HEK293 (cell line): ENCODE results near the gene PLEKHA8.

Source experiments
- CTCF ChIA-PET: fragments of 350-600 bp; formaldehyde crosslinking; extraction: SDS; loops from one replicate; lab custom pipeline; 2021; ENCODE audit warnings: antibody characterized with exemption; lab: Yijun Ruan, JAX
- POLR2A ChIA-PET: fragments of 300-600 bp; formaldehyde crosslinking; extraction: SDS; loops from one replicate; lab custom pipeline; 2020; ENCODE audit warnings: antibody characterized with exemption, inconsistent platforms; lab: Yijun Ruan, JAX
- H3K27ac ChIP-seq: fragments of 200-500 bp; sonication (Bioruptor generic); 2 replicates; pipeline ENCODE4 v1.5.1; 2014; ENCODE audit warnings: low read depth, low read length, control low read depth, inconsistent platforms; ENCODE audit errors: extremely low read depth
- H3K36me3 ChIP-seq, 2 experiments: fragments of 200-500 bp in 1 of 2; sonication (Bioruptor generic) in 1 of 2; 1 replicate in 1 of 2; 2 replicates in 1 of 2; pipeline ENCODE4 v1.5.1; 2014 to 2017; ENCODE audit warnings: inconsistent platforms in 2 of 2, low read length in 2 of 2; ENCODE audit not compliant: control insufficient read depth in 2 of 2, insufficient read depth in 1 of 2
- H3K4me1 ChIP-seq: fragments of 200-500 bp; sonication (Bioruptor generic); 2 replicates; pipeline ENCODE4 v1.5.1; 2014; ENCODE audit warnings: mild to moderate bottlenecking, low read length, inconsistent platforms; ENCODE audit not compliant: control insufficient read depth, insufficient read depth
- H3K4me3 ChIP-seq: 2 replicates; pipeline ENCODE4 v1.5.1; 2011; ENCODE audit warnings: low read depth, mild to moderate bottlenecking, control low read depth, low read length, moderate library complexity
- H3K9me3 ChIP-seq: fragments of 200-500 bp; sonication (Bioruptor generic); 2 replicates; pipeline ENCODE4 v1.5.1; 2014; ENCODE audit warnings: low read depth, low read length, inconsistent platforms; ENCODE audit not compliant: control insufficient read depth, insufficient read depth
- EGR2 ChIP-seq: fragments of 450-650 bp; formaldehyde crosslinking; IDR thresholded peaks from 2 replicates; pipeline ENCODE4 v1.5.1; 2016; ENCODE audit warnings: low read depth, missing biosample characterization, missing genetic modification characterization
- GFI1B ChIP-seq: fragments of 450-650 bp; formaldehyde crosslinking; IDR thresholded peaks from 2 replicates; pipeline ENCODE4 v1.5.1; 2016; ENCODE audit warnings: missing biosample characterization, missing genetic modification characterization
- GLIS1 ChIP-seq: fragments of 450-650 bp; formaldehyde crosslinking; IDR thresholded peaks from 2 replicates; pipeline ENCODE4 v1.5.1; 2016; ENCODE audit warnings: missing biosample characterization, missing genetic modification characterization
- HOXC10 ChIP-seq: sonication (generic); formaldehyde crosslinking; IDR thresholded peaks from 2 replicates; pipeline ENCODE4 v1.8.1; 2023; ENCODE audit warnings: mild to moderate bottlenecking, missing genetic modification reagents
- PATZ1 ChIP-seq: fragments of 450-650 bp; formaldehyde crosslinking; IDR thresholded peaks from 2 replicates; pipeline ENCODE4 v1.5.1; 2016; ENCODE audit warnings: missing biosample characterization, missing genetic modification characterization
- PBX3 ChIP-seq: sonication (generic); formaldehyde crosslinking; IDR thresholded peaks from 2 replicates; pipeline ENCODE4 v1.8.1; 2022; ENCODE audit warnings: mild to moderate bottlenecking, moderate library complexity, missing genetic modification reagents
- SP2 ChIP-seq: fragments of 450-650 bp; formaldehyde crosslinking; IDR thresholded peaks from 2 replicates; pipeline ENCODE4 v1.5.1; 2016; ENCODE audit warnings: missing biosample characterization, missing genetic modification characterization
- ZBTB20 ChIP-seq: fragments of 450-650 bp; formaldehyde crosslinking; IDR thresholded peaks from 2 replicates; pipeline ENCODE4 v1.5.1; 2016; ENCODE audit warnings: missing biosample characterization, missing genetic modification characterization
- ZBTB8A ChIP-seq: fragments of 450-650 bp; formaldehyde crosslinking; IDR thresholded peaks from 2 replicates; pipeline ENCODE4 v1.5.1; 2016; ENCODE audit warnings: missing biosample characterization, missing genetic modification characterization
- ZFHX2 ChIP-seq: fragments of 450-650 bp; formaldehyde crosslinking; conservative IDR thresholded peaks from 2 replicates; pipeline ENCODE4 v1.5.1; 2016; ENCODE audit warnings: missing biosample characterization, missing genetic modification characterization
- ZNF26 ChIP-seq: fragments of 450-650 bp; formaldehyde crosslinking; IDR thresholded peaks from 2 replicates; pipeline ENCODE4 v1.5.1; 2016; ENCODE audit warnings: missing biosample characterization, missing genetic modification characterization
- ZNF302 ChIP-seq: fragments of 450-650 bp; formaldehyde crosslinking; IDR thresholded peaks from 2 replicates; pipeline ENCODE4 v1.5.1; 2016; ENCODE audit warnings: missing biosample characterization, missing genetic modification characterization, low read depth
- ZNF341 ChIP-seq: fragments of 450-650 bp; formaldehyde crosslinking; IDR thresholded peaks from 2 replicates; pipeline ENCODE4; 2016; ENCODE audit warnings: low read depth, missing biosample characterization, missing genetic modification characterization
- ZNF350 ChIP-seq: fragments of 450-650 bp; formaldehyde crosslinking; IDR thresholded peaks from 2 replicates; pipeline ENCODE4 v1.5.0; 2017; ENCODE audit warnings: missing biosample characterization, mild to moderate bottlenecking, missing genetic modification characterization
- ZNF433 ChIP-seq: fragments of 450-650 bp; formaldehyde crosslinking; IDR thresholded peaks from 2 replicates; pipeline ENCODE4 v1.5.1; 2016; ENCODE audit warnings: missing biosample characterization, missing genetic modification characterization, low read depth
- ZNF501 ChIP-seq: fragments of 450-650 bp; formaldehyde crosslinking; IDR thresholded peaks from 2 replicates; pipeline ENCODE4 v1.5.1; 2016; ENCODE audit warnings: missing biosample characterization, missing genetic modification characterization
- ZNF596 ChIP-seq: fragments of 450-650 bp; IDR thresholded peaks from 2 replicates; pipeline ENCODE4 v1.5.0; 2018; ENCODE audit warnings: missing biosample characterization, mild to moderate bottlenecking, missing genetic modification characterization, moderate library complexity
- ZNF639 ChIP-seq: fragments of 450-650 bp; formaldehyde crosslinking; IDR thresholded peaks from 2 replicates; pipeline ENCODE4 v1.5.1; 2016; ENCODE audit warnings: missing biosample characterization, missing genetic modification characterization
- ZNF76 ChIP-seq: fragments of 450-650 bp; formaldehyde crosslinking; IDR thresholded peaks from 2 replicates; pipeline ENCODE4; 2016; ENCODE audit warnings: low read depth, missing biosample characterization, missing genetic modification characterization, borderline replicate concordance
- ZSCAN16 ChIP-seq: fragments of 450-650 bp; formaldehyde crosslinking; IDR thresholded peaks from 2 replicates; pipeline ENCODE4 v1.5.1; 2016; ENCODE audit warnings: missing biosample characterization, missing genetic modification characterization

The PLEKHA8 gene

GRCh38 chr7:30028749-30029635, 780 bp downstream of the PLEKHA8 start (continued):
- TF ChIP-seq ZNF639 (tag by site-specific recombination) (no peak), PATZ1 (tag by site-specific recombination) (peak; percentile 68), HOXC10 (CRISPR knock-in tag) (no peak), ZBTB20 (no peak), SP2 (peak; percentile 45), ZNF350 (no peak), ZNF596 (tag by site-specific recombination) (no peak), ZNF341 (tag by site-specific recombination) (peak; percentile 14; the same call in 1 of the 2 replicates), PBX3 (CRISPR knock-in tag) (no peak), EGR2 (tag by site-specific recombination) (peak; percentile 40), ZNF26 (tag by site-specific recombination) (no peak), ZNF76 (no peak; the same call in 1 of the 2 replicates), ZSCAN16 (tag by site-specific recombination) (no peak)

GRCh38 chr7:30029696-30030095, 1.5 kb downstream of the PLEKHA8 start:
- Histone ChIP-seq H3K27ac (no peak overlapping the region), H3K9me3 (no peaks in the 10 kb centered on the region), H3K4me3 (peak overlapping the region; percentile 88), H3K4me1 (peaks cover 14% of the 10 kb centered on the region), H3K36me3 (no peaks in the 10 kb centered on the region; a peak in 1 of 3 replicates)
- ChIA-PET CTCF (no interaction called here), POLR2A (interaction anchor here (0.6 to 1.1 kb wide), 2 partner anchors 12 to 23 kb away, joined by 3 to 5 read pairs; no protein-coding TSS in a partner anchor)
- TF ChIP-seq ZFHX2 (peak; percentile 25; the same call in 1 of the 2 replicates), ZNF302 (no peak), ZNF433 (tag by site-specific recombination) (no peak), ZNF501 (0 out of 2 replicates have a peak, but pooled peaks have one; percentile 27), ZBTB8A (tag by site-specific recombination) (0 out of 2 replicates have a peak, but pooled peaks have one; percentile 10), GFI1B (tag by site-specific recombination) (no peak), GLIS1 (tag by site-specific recombination) (peak; percentile 44), EGR2 (tag by site-specific recombination) (peak; percentile 28; the same call in 1 of the 2 replicates)
